ENCODE data around the gene GRAP2.

The GRAP2 gene

DNA sequence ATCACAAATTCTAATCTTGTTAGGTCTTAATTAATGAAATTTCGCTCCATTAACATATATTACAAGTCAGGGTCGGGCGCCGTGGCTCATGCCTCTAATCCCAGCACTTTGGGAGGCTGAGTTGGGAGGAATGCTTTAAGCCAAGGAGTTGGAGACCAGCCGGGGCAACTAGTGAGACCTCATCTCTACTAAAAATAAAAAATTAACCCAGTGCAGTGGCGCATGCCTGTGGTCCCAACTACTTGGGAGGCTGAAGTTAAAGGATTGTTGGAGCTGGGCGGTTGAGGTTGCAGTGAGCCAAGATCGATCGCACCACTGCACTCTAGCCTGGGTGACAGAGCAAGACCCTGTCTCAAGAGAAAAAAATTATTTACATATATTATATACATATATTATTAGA, 61.2 kb downstream of the GRAP2 start:
- Histone ChIP-seq H3K36me3 (ENCODE audit: insufficient read depth, low read length) (no peaks in the 10 kb centered on the region), H3K4me3 (ENCODE audit: low read depth in 1 of 2, low read length in 2 of 2) (no peak overlapping the region), H3K27ac (ENCODE audit: low read depth, low read length) (no peak overlapping the region), H3K9me3 (ENCODE audit: low read length) (no peaks in the 10 kb centered on the region), H3K27me3 (ENCODE audit: control insufficient read depth in 1 of 2, insufficient read depth in 2 of 2, low read length in 2 of 2) (peaks cover 0 to 6% of the 10 kb centered on the region in 2 donors), H3K9ac (ENCODE audit: low read length) (no peak overlapping the region), H3K4me1 (ENCODE audit: insufficient read depth, low read length) (no peaks in the 10 kb centered on the region)

GRCh38 chr22:39965748-39966147, 64.9 kb downstream of the GRAP2 start:
- Histone ChIP-seq H3K9ac (ENCODE audit: low read length) (no peak overlapping the region), H3K4me1 (ENCODE audit: insufficient read depth, low read length) (no peaks in the 10 kb centered on the region), H3K4me3 (ENCODE audit: low read depth in 1 of 2, low read length in 2 of 2) (no peak overlapping the region)

GRCh38 chr22:39966470-39966869, 65.6 kb downstream of the GRAP2 start:
- Histone ChIP-seq H3K9ac (ENCODE audit: low read length) (no peak overlapping the region), H3K27ac (ENCODE audit: low read depth, low read length) (no peak overlapping the region), H3K27me3 (ENCODE audit: control insufficient read depth in 1 of 2, insufficient read depth in 2 of 2, low read length in 2 of 2) (peaks cover 0 to 6% of the 10 kb centered on the region in 2 donors), H3K4me1 (ENCODE audit: insufficient read depth, low read length) (no peaks in the 10 kb centered on the region), H3K36me3 (ENCODE audit: insufficient read depth, low read length) (no peaks in the 10 kb centered on the region), H3K9me3 (ENCODE audit: low read length) (no peaks in the 10 kb centered on the region), H3K4me3 (ENCODE audit: low read depth in 1 of 2, low read length in 2 of 2) (no peak overlapping the region)

More at GRCh38 chr22:39965748-39966147, 64.9 kb downstream of the GRAP2 start:
- no peaks in the 10 kb centered on the region for H3K36me3 ChIP-seq (ENCODE audit: insufficient read depth, low read length)
- H3K27me3 ChIP-seq (ENCODE audit: control insufficient read depth in 1 of 2, insufficient read depth in 2 of 2, low read length in 2 of 2): peaks cover 0 to 6% of the 10 kb centered on the region in 2 donors
- H3K9me3 ChIP-seq (ENCODE audit: low read length): no peaks in the 10 kb centered on the region
- no peak overlapping the region for H3K27ac ChIP-seq (ENCODE audit: low read depth, low read length)

- Histone ChIP-seq H3K9me3 (ENCODE audit: low read length) (no peaks in the 10 kb centered on the region), H3K27ac (ENCODE audit: low read depth, low read length) (no peak overlapping the region), H3K9ac (ENCODE audit: low read length) (no peak overlapping the region), H3K4me1 (ENCODE audit: insufficient read depth, low read length) (no peaks in the 10 kb centered on the region), H3K4me3 (ENCODE audit: low read depth in 1 of 2, low read length in 2 of 2) (no peak overlapping the region), H3K27me3 (ENCODE audit: control insufficient read depth in 1 of 2, insufficient read depth in 2 of 2, low read length in 2 of 2) (peaks cover 0 to 6% of the 10 kb centered on the region in 2 donors), H3K36me3 (ENCODE audit: insufficient read depth, low read length) (no peaks in the 10 kb centered on the region)
Measured at GRCh38 chr22:39967103-39967829, 66.4 kb downstream of the GRAP2 start.

DNA sequence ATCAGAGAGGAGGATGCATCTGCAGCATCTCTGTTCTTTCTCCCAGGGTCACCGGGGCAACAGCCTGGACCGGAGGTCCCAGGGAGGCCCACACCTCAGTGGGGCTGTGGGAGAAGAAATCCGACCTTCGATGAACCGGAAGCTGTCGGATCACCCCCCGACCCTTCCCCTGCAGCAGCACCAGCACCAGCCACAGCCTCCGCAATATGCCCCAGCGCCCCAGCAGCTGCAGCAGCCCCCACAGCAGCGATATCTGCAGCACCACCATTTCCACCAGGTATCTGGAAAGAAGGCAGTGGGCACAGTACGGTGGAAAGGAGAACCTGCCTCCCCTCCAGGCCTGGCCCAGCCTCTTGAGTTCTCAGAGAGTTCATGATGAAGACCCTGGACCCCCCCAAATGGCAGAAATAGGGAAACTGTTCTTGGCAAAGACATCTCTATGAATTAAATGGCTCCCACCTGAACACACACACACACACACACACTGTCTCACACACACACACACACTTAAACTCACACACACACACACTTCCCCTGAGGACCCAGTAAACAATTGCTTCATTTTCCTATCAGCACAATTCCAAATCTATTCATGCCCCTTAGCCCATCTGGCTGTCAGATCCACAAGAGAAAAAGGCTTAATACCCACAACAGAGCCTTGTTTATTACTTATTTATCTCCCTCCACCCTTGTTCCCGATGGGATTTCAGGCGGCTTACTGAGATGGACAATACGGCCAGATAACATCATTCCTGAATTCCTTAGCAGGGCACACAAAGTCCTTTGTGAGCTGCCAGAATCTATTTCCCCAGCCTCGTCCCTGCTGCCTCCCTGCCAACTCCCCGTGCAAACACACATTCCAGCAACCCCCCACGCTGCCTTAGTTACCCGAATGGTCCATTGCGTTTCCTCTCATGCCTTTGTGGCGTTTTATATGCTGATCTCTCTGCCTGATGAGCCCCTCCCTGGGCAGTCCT, 67.4 kb downstream of the GRAP2 start:
- H3K27me3 ChIP-seq (ENCODE audit: control insufficient read depth in 1 of 2, insufficient read depth in 2 of 2, low read length in 2 of 2): peaks cover 0 to 6% of the 10 kb centered on the region in 2 donors
- H3K4me3 ChIP-seq (ENCODE audit: low read depth in 1 of 2, low read length in 2 of 2): no peak overlapping the region
- no peaks in the 10 kb centered on the region for H3K36me3 ChIP-seq (ENCODE audit: insufficient read depth, low read length)
- no peaks in the 10 kb centered on the region for H3K4me1 ChIP-seq (ENCODE audit: insufficient read depth, low read length)
- no peaks in the 10 kb centered on the region for H3K9me3 ChIP-seq (ENCODE audit: low read length)
- H3K27ac ChIP-seq (ENCODE audit: low read depth, low read length): no peak overlapping the region
- H3K9ac ChIP-seq (ENCODE audit: low read length): no peak overlapping the region

DNA sequence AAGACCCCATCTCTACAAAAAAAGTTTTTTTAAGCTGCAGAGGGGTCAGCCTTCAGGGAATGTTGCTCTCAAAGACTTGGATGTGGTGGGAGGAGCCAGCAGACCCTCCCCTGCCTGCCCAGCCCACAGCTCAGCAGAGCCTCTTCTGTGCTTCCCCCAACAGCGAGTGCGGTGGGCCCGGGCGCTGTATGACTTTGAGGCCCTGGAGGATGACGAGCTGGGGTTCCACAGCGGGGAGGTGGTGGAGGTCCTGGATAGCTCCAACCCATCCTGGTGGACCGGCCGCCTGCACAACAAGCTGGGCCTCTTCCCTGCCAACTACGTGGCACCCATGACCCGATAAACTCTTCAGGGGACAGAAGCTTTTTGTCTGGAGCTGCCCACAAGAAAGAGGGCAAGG, 69.9 kb downstream of the GRAP2 start:
- H3K4me1 ChIP-seq (ENCODE audit: insufficient read depth, low read length): no peaks in the 10 kb centered on the region
- H3K27ac ChIP-seq (ENCODE audit: low read depth, low read length): no peak overlapping the region
- no peak overlapping the region for H3K4me3 ChIP-seq (ENCODE audit: low read depth in 1 of 2, low read length in 2 of 2)
- H3K9ac ChIP-seq (ENCODE audit: low read length): no peak overlapping the region
- no peaks in the 10 kb centered on the region for H3K9me3 ChIP-seq (ENCODE audit: low read length)
- peaks cover 0 to 2% of the 10 kb centered on the region in 2 donors for H3K27me3 ChIP-seq (ENCODE audit: control insufficient read depth in 1 of 2, insufficient read depth in 2 of 2, low read length in 2 of 2)
- H3K36me3 ChIP-seq (ENCODE audit: insufficient read depth, low read length): no peaks in the 10 kb centered on the region

DNA sequence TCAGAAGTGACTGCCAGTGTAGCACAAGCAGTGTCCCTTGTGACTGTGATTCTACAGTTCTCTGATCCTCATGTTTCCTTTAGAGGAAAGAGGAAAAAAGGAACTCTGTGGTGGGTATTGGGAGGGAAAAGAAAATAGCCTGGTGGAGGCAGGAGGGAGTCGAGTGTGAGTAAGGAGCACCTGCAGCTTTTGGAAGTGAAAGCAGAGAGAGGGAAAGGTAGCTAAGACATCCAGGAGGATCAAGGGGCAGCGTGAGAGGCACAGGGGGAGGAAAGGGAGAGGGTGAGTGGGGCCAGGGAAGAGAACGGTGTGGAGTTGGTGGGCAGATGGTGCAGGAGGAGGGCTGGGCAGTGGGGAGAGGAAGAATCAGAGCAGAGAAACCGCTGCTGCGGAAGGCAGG, 71.8 kb downstream of the GRAP2 start:
- H3K9ac ChIP-seq (ENCODE audit: low read length): no peak overlapping the region
- no peak overlapping the region for H3K4me3 ChIP-seq (ENCODE audit: low read depth in 1 of 2, low read length in 2 of 2)
- no peak overlapping the region for H3K27ac ChIP-seq (ENCODE audit: low read depth, low read length)
- H3K27me3 ChIP-seq (ENCODE audit: control insufficient read depth in 1 of 2, insufficient read depth in 2 of 2, low read length in 2 of 2): peaks cover 0 to 4% of the 10 kb centered on the region in 2 donors
- H3K9me3 ChIP-seq (ENCODE audit: low read length): no peaks in the 10 kb centered on the region
- H3K36me3 ChIP-seq (ENCODE audit: insufficient read depth, low read length): no peaks in the 10 kb centered on the region
- H3K4me1 ChIP-seq (ENCODE audit: insufficient read depth, low read length): no peaks in the 10 kb centered on the region

- Histone ChIP-seq H3K27me3 (ENCODE audit: control insufficient read depth in 1 of 2, insufficient read depth in 2 of 2, low read length in 2 of 2) (peaks cover 0 to 4% of the 10 kb centered on the region in 2 donors), H3K9ac (ENCODE audit: low read length) (no peak overlapping the region), H3K27ac (ENCODE audit: low read depth, low read length) (no peak overlapping the region), H3K4me1 (ENCODE audit: insufficient read depth, low read length) (no peaks in the 10 kb centered on the region), H3K36me3 (ENCODE audit: insufficient read depth, low read length) (no peaks in the 10 kb centered on the region), H3K9me3 (ENCODE audit: low read length) (no peaks in the 10 kb centered on the region), H3K4me3 (ENCODE audit: low read depth in 1 of 2, low read length in 2 of 2) (no peak overlapping the region)
Measured at GRCh38 chr22:39973656-39974055, 72.8 kb downstream of the GRAP2 start.

GRCh38 chr22:39974065-39974464, 73.2 kb downstream of the GRAP2 start:
- H3K36me3 ChIP-seq (ENCODE audit: insufficient read depth, low read length): no peaks in the 10 kb centered on the region
- H3K9ac ChIP-seq (ENCODE audit: low read length): no peak overlapping the region
- H3K9me3 ChIP-seq (ENCODE audit: low read length): no peaks in the 10 kb centered on the region
- H3K27me3 ChIP-seq (ENCODE audit: control insufficient read depth in 1 of 2, insufficient read depth in 2 of 2, low read length in 2 of 2): peaks cover 0 to 4% of the 10 kb centered on the region in 2 donors
- H3K4me3 ChIP-seq (ENCODE audit: low read depth in 1 of 2, low read length in 2 of 2): no peak overlapping the region
- H3K4me1 ChIP-seq (ENCODE audit: insufficient read depth, low read length): no peaks in the 10 kb centered on the region
- no peak overlapping the region for H3K27ac ChIP-seq (ENCODE audit: low read depth, low read length)

GRCh38 chr22:39979048-39979447, 78.2 kb downstream of the GRAP2 start:
- Histone ChIP-seq H3K27ac (ENCODE audit: low read depth, low read length) (no peak overlapping the region), H3K4me1 (ENCODE audit: insufficient read depth, low read length) (no peaks in the 10 kb centered on the region), H3K9ac (ENCODE audit: low read length) (no peak overlapping the region), H3K36me3 (ENCODE audit: insufficient read depth, low read length) (no peaks in the 10 kb centered on the region), H3K27me3 (ENCODE audit: control insufficient read depth in 1 of 2, insufficient read depth in 2 of 2, low read length in 2 of 2) (peaks cover 0 to 4% of the 10 kb centered on the region in 2 donors), H3K4me3 (ENCODE audit: low read depth in 1 of 2, low read length in 2 of 2) (no peak overlapping the region), H3K9me3 (ENCODE audit: low read length) (no peaks in the 10 kb centered on the region)

DNA sequence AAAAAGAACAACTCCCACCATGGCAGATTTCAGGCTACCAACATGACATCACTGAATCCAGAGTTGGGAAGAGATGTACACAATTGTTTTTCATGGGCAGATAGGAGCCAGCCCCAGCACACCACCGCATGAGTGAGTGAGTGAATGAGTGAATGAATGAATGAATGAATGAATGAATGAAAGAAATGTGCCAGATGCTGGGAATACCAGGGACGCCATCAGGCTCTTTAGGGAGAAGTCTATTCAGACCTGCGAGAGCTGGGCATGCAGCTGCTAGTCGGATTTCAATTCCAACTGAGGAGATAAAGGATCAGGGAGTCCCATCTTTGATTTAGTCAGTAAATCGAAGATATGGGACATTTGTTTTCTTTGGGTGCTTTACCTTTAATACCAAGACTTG, 78.6 kb downstream of the GRAP2 start:
- Histone ChIP-seq H3K4me1 (ENCODE audit: insufficient read depth, low read length) (no peaks in the 10 kb centered on the region), H3K9ac (ENCODE audit: low read length) (no peak overlapping the region), H3K27me3 (ENCODE audit: control insufficient read depth in 1 of 2, insufficient read depth in 2 of 2, low read length in 2 of 2) (peaks cover 0 to 4% of the 10 kb centered on the region in 2 donors), H3K36me3 (ENCODE audit: insufficient read depth, low read length) (no peaks in the 10 kb centered on the region), H3K4me3 (ENCODE audit: low read depth in 1 of 2, low read length in 2 of 2) (no peak overlapping the region), H3K9me3 (ENCODE audit: low read length) (no peaks in the 10 kb centered on the region), H3K27ac (ENCODE audit: low read depth, low read length) (no peak overlapping the region)

Measured in muscle layer of colon (tissue), 2 donors.